Measurements from ENCODE around the gene CLEC1A. TPM values are rescaled to one million over a fixed set of nuclear protein-coding genes. Genes with fewer than 3 reads are reported as not detected.

CLEC1A gene
- total and polyA plus RNA-seq, 8 donors = 0.24 to 3.0 (median 0.79) TPM

GRCh38 chr12:10021342-10021741, 77.4 kb downstream of the CLEC1A start:
- WGBS, 2 donors = 48 to 66% methylated on average over 3 of the region's 3 CpGs
- DNase-seq = no peak

More at GRCh38 chr12:10021342-10021741, 77.4 kb downstream of the CLEC1A start:
- H3K9me3 ChIP-seq = no peaks in the 10 kb centered on the region
- H3K27ac ChIP-seq = no peak overlapping the region
- no peaks in the 10 kb centered on the region for H3K4me1 ChIP-seq
- no peak for FAIRE-seq
- TF ChIP-seq, protein P1, sequence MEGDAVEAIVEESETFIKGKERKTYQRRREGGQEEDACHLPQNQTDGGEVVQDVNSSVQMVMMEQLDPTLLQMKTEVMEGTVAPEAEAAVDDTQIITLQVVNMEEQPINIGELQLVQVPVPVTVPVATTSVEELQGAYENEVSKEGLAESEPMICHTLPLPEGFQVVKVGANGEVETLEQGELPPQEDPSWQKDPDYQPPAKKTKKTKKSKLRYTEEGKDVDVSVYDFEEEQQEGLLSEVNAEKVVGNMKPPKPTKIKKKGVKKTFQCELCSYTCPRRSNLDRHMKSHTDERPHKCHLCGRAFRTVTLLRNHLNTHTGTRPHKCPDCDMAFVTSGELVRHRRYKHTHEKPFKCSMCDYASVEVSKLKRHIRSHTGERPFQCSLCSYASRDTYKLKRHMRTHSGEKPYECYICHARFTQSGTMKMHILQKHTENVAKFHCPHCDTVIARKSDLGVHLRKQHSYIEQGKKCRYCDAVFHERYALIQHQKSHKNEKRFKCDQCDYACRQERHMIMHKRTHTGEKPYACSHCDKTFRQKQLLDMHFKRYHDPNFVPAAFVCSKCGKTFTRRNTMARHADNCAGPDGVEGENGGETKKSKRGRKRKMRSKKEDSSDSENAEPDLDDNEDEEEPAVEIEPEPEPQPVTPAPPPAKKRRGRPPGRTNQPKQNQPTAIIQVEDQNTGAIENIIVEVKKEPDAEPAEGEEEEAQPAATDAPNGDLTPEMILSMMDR (IDR thresholded peaks at IDR 0.05) = no peak
- intact Hi-C loops (cut with DNase I) = no loop called here
- no peak for ATAC-seq
- H3K27me3 ChIP-seq = no peaks in the 10 kb centered on the region
- no peaks in the 10 kb centered on the region for H3K36me3 ChIP-seq
- H3K4me3 ChIP-seq = no peak overlapping the region

Other genes with a start within 250 kb of the CLEC1A start
- 1 to 10 TPM in 5 of 6 donors, under 1 TPM in 1; 0.65 to 6.3 (median 1.3) TPM for gene CLEC2B, start 229.6 kb downstream of the CLEC1A start, total RNA-seq
- gene CLEC2B, start 229.6 kb downstream of the CLEC1A start, polyA plus RNA-seq = 1 to 10 TPM; 1.7 to 2.4 TPM
- gene KLRF2, start 217.5 kb downstream of the CLEC1A start, total RNA-seq = not detected
- gene KLRF2, start 217.5 kb downstream of the CLEC1A start, polyA plus RNA-seq = not detected
- not detected for gene CLEC2A, start 166.6 kb downstream of the CLEC1A start, total RNA-seq
- gene CLEC2A, start 166.6 kb downstream of the CLEC1A start, polyA plus RNA-seq = not detected
- 1 to 10 TPM in 2 of 6 donors, under 1 TPM in 3, not detected in 1; 0.19 to 3.4 (median 0.93) TPM for gene CLEC12A, start 127.6 kb downstream of the CLEC1A start, total RNA-seq
- under 1 TPM; 0.19 to 0.77 TPM for gene CLEC12A, start 127.6 kb downstream of the CLEC1A start, polyA plus RNA-seq
- not detected for gene CLEC1B, start 99.9 kb downstream of the CLEC1A start, total RNA-seq
- under 1 TPM in 1 of 2 donors, not detected in 1; 0.02 TPM for gene CLEC1B, start 99.9 kb downstream of the CLEC1A start, polyA plus RNA-seq
- under 1 TPM in 1 of 6 donors, not detected in 5; 0.09 TPM for gene CLEC12B, start 88.4 kb downstream of the CLEC1A start, total RNA-seq
- gene CLEC12B, start 88.4 kb downstream of the CLEC1A start, polyA plus RNA-seq = not detected
- gene CLEC9A, start 68.3 kb downstream of the CLEC1A start, total RNA-seq = under 1 TPM in 3 of 6 donors, not detected in 3; 0.09 to 0.22 (median 0.18) TPM
- gene CLEC9A, start 68.3 kb downstream of the CLEC1A start, polyA plus RNA-seq = not detected
- 1 to 10 TPM in 4 of 6 donors, under 1 TPM in 2; 0.60 to 8.5 (median 2.2) TPM for gene CLEC7A, start 31.2 kb upstream of the CLEC1A start, total RNA-seq
- gene CLEC7A, start 31.2 kb upstream of the CLEC1A start, polyA plus RNA-seq = 1 to 10 TPM in 1 of 2 donors, under 1 TPM in 1; 0.92 to 1.0 TPM
- 10 to 100 TPM in 2 of 6 donors, 1 to 10 TPM in 1, under 1 TPM in 3; 0.65 to 34.3 (median 0.98) TPM for gene OLR1, start 73.1 kb upstream of the CLEC1A start, total RNA-seq
- gene OLR1, start 73.1 kb upstream of the CLEC1A start, polyA plus RNA-seq = under 1 TPM; 0.28 to 0.80 TPM
- 1 to 10 TPM in 1 of 6 donors, under 1 TPM in 1, not detected in 4; 0.28 to 2.2 TPM for gene TMEM52B, start 80.0 kb upstream of the CLEC1A start, total RNA-seq
- under 1 TPM in 1 of 2 donors, not detected in 1; 0.30 TPM for gene TMEM52B, start 80.0 kb upstream of the CLEC1A start, polyA plus RNA-seq
- 100 to 1,000 TPM in 1 of 6 donors, 10 to 100 TPM in 5; 51.1 to 111 (median 58.8) TPM for gene GABARAPL1, start 113.9 kb upstream of the CLEC1A start, total RNA-seq
- 10 to 100 TPM; 53.1 to 92.7 TPM for gene GABARAPL1, start 113.9 kb upstream of the CLEC1A start, polyA plus RNA-seq
- 1 to 10 TPM in 1 of 6 donors, under 1 TPM in 5; 0.34 to 1.0 (median 0.64) TPM for gene KLRD1, start 208.9 kb upstream of the CLEC1A start, total RNA-seq
- under 1 TPM; 0.11 to 0.12 TPM for gene KLRD1, start 208.9 kb upstream of the CLEC1A start, polyA plus RNA-seq

All from pancreas (tissue), 10 donors.